NB4 (cell line): ENCODE measurements around the gene ITGAV.

Experiments used
- MYC ChIP-seq: IDR thresholded peaks from 2 replicates; pipeline ENCODE4 v1.6.1; 2011; ENCODE audit warnings: low read depth, low read length
- POLR2A ChIP-seq: IDR thresholded peaks from 2 replicates; pipeline ENCODE4 v1.6.1; 2011; ENCODE audit warnings: mild to moderate bottlenecking; ENCODE audit not compliant: insufficient read length; ENCODE audit errors: extremely low read depth
- TF ChIP-seq, protein P1 (sequence below): IDR thresholded peaks from one replicate; pipeline ENCODE4 v1.5.1; 2012; ENCODE audit warnings: low read depth, low read length
- TF ChIP-seq, protein P2 (sequence below): IDR thresholded peaks from 2 replicates; pipeline ENCODE4 v1.6.1; 2011; ENCODE audit warnings: low read depth, low read length

DNA sequence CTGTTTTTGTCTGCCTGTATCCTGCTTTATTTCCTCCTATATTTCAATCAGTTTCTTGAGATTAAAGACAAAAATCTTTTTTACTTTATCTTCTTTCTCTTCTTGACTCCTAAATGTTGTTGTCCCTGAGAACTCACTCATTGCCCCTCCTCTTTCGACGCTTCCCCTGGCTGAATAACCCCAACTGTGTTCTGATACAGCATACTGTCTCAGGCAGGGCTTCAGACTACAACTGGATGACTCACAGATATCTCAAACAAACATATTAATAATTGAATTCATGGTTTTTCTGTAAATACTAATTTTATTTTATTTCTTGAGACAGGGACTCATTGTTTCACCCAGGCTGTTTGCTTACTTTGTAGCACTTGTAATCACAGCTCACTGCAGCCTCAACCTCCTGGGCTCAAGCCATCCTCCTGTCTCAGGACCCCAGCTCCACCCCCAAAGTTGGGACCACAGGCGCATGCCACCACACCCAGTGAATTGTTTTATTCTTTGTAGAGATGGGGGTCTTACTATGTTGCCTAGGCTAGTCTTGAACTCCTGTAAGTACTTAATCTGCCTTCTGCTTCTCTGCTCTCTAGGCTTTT is 9.4 kb downstream of the ITGAV start:
- TF ChIP-seq, protein P1, sequence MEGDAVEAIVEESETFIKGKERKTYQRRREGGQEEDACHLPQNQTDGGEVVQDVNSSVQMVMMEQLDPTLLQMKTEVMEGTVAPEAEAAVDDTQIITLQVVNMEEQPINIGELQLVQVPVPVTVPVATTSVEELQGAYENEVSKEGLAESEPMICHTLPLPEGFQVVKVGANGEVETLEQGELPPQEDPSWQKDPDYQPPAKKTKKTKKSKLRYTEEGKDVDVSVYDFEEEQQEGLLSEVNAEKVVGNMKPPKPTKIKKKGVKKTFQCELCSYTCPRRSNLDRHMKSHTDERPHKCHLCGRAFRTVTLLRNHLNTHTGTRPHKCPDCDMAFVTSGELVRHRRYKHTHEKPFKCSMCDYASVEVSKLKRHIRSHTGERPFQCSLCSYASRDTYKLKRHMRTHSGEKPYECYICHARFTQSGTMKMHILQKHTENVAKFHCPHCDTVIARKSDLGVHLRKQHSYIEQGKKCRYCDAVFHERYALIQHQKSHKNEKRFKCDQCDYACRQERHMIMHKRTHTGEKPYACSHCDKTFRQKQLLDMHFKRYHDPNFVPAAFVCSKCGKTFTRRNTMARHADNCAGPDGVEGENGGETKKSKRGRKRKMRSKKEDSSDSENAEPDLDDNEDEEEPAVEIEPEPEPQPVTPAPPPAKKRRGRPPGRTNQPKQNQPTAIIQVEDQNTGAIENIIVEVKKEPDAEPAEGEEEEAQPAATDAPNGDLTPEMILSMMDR, result no peak
- TF ChIP-seq POLR2A (no peak), MYC (no peak)
- TF ChIP-seq, protein P2, sequence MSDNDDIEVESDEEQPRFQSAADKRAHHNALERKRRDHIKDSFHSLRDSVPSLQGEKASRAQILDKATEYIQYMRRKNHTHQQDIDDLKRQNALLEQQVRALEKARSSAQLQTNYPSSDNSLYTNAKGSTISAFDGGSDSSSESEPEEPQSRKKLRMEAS, result no peak
